ENCODE measurements around the gene CPNE8.

The CPNE8 gene

DNA sequence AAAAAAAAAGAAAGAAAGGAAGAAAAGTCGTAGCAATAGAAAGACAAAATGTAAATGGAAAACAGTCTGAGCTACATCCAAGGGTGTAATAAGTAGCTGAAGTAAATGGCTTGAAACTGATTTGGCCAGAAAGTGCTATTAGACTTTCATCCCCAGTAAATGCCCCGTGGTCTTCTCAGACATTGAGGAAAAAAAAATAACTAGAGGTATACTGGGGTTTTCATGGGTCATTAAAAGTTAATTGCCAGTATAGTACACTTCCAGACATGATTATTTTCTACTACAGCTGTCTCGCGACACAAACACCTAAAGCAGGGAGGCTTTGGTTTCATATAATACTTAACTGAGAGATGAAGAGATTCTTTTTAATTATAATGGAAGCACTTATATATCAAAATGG is 271.9 kb downstream of the CPNE8 start:
- no peak for DNase-seq (ENCODE audit: low spot score)

DNA sequence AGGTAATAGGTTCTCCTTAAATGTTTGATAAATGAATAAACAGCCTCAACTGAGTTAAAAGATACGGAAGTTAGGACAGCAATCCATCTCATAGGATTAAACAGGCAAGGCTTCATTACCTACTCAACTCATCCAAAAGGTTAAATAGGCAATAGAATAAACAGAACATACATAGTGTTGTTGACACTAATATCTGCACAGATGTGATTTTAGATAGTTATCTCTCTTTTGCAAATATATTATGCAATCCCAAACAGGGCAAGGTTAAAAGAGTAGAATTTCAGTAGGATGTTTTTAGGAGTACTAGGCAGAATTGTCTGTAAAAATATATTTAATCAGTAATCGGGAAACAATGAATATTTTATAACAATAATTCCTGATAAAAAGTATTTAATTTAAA is 276.3 kb downstream of the CPNE8 start:
- DNase-seq (ENCODE audit: low spot score) = no peak

DNA sequence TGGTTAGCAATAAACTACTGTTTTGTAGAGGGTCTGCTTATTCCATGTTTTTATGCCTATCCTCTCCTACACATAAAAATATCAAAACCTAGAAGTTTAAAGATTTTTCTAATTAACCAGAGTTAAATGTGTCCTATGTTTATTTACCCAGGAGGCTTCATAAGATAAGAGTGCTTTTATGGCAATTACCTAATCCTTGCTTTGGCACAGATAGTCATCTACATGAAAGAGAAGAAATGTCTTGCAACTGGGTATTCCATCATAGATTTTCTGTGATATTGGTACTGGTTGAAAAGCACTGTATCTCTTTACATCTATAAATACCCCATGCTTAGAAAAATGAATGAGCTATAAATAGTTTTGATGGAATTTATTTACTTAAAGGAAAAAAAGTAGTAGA is 277.1 kb downstream of the CPNE8 start:
- no peak for DNase-seq (ENCODE audit: low spot score)

DNA sequence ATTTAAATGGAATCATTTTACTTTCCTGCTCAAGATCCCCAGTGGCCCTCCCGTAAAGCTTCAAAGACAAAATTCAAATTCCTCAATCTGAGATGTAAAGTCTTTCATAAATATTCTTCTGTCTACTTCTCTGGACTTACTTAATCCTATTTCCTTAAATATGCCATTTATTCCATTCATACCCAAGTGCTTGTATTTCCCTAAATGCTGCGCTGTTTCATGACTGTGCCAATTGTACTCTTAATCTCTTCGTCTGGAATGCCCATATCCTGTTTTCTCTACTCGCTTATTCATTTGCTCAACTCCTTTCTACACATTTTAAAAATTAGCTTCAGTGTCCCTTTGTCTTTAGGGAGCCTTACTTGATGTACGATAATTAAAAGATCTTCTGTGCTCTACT is 280.1 kb downstream of the CPNE8 start:
- no peak for DNase-seq (ENCODE audit: low spot score)

DNA sequence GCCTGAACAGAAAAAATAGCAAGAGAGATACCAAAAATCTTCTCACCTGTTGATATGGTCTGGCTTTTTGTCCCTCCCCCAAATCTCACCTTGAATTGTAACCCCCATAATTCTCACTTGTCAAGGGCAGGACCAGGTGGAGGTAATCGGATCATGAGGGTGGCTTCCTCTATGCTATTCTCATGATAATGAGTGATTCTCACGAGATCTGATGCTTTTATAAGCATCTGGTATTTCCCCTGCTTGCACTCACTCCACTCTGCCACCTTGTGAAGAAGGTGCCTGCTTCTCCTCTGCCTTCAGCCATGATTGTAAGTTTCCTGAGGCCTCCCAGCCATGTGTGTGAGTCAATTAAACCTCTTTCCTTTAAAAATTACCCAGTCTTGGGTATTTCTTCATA is 291.2 kb downstream of the CPNE8 start:
- DNase-seq (ENCODE audit: low spot score) = no peak

DNA sequence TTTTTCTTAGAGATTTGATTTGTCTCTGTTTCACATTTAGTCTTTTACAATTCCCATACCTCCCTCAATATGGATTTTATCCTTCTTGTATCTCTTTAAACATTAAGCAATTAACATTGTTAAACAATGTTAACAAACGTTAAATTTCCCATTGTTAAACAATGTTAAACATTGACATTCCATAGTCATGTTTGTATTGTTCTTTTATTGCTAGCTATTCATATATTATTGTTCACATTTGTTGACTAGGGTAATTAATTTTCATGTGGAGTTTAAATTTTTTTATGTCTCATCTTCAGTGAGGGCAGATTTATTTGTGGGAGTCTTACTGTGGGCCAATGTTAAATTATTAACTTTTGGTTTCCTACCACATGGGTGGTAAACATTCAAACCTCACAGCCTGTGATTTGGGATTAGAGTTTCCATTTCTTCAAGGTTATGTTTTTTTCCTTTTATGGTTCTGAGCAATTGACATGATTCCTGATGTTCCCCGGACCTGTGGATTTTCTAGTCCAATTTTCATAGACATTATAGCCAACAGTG is 294.5 kb downstream of the CPNE8 start:
- no peak for DNase-seq (ENCODE audit: low spot score)

DNA sequence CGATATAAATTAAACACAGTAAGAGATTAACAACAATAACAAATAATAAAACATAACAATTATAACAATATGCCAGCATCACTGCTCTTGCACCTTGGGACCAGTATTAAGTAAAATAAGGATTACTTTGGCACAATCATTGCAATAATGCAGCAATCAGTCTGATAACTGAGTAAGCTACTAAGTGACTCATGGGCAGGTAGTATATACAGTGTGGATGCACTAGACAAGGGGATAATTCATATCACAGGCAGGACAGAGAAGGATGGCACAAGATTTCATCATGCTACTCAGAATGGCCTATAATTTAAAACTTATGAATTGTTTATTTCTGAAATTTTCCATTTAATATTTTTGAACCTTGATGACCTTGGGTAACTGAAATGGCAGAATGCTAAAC is 298.1 kb downstream of the CPNE8 start:
- DNase-seq (ENCODE audit: low spot score) = no peak

Data from Ammon's horn (tissue), 1 donor.